ENCODE measurements around the gene RGP1. TPM values are rescaled to one million over a fixed set of nuclear protein-coding genes. Genes with fewer than 3 reads are reported as not detected.

Gene RGP1
- 13.6 and 17.5 TPM in 2 replicates for total RNA-seq

GRCh38 chr9:35748858-35749514, at the start of gene RGP1, which contains the start of gene GBA2:
RGP1 (plus strand) TSS chr9:35749287; CDS start chr9:35749756, 469 bp downstream.
GBA2 (minus strand) TSS chr9:35749228; CDS start chr9:35748704, 524 bp downstream.

GRCh38 chr9:35732185-35732799, 16.8 kb upstream of the RGP1 start, which contains the start of the genes CREB3 and TLN1:
CREB3 (plus strand) TSS chr9:35732666; CDS start chr9:35732773, 107 bp downstream.
TLN1 (minus strand) TSS chr9:35732195; CDS start chr9:35725694, 6,501 bp downstream.

DNA sequence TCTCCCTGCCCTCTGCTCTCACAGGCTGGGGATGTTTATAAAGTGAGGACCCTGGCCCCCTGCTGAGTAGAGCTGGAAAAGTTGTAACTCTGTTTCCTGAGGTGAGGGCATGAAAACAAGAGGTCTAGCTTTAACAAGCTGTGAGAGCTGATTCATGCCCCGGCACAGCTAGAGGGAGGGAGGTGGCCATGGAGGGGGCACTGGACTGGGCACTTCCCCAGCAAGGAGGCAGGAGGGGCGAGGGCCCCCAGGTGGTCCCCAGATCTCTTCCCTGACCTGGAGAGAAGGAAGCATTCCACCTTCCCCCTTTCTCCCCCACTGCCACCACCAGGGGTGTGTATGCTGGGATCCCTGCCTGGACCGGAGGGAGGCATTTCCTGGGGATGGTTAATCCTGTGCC, 5.2 kb downstream of the RGP1 start, which contains the start of gene MSMP:
TSS of gene MSMP (minus strand) at position 13 of the 400 bp plus-strand sequence. CDS start 147 bp downstream, outside the sequence.

DNA sequence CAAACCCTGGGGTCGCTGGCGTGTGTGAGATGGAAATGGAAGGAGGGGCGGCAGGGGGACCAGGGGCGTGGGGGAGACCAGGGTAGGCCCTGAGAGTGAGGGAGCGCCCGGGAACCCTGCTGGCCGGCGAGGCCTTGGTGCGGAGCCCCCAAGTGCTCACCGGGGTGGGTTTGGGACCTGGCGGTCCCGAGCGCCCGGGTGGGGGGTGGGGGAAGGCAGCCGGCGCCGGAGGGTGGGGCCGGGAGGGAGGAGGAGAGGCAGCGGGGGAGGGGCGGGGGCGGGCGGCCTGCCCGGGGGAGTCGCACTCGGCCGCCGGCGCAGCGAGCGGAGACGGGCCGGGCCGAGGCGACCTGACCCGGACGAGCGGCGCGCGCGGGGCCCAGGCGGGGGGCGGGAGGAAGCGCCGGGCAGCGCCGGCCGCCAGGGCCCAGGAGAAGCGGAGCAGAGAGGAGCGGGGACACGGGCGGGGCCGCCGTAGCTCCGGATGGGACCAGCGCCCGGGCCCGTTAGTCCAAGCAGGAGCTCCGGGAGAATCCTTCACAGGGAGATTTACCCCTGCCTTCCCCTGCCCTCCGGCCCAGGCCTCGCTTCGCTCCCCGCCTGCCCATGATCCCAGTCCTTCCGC, 42.3 kb downstream of the RGP1 start, which contains the start of gene NPR2:
TSS of gene NPR2 (plus strand) at position 295 of the 625 bp plus-strand sequence. CDS start 818 bp downstream, outside the sequence.

Other genes with a start within 250 kb of the RGP1 start
- 8.2 and 9.6 TPM in 2 replicates for gene TESK1, start 144.0 kb upstream of the RGP1 start, total RNA-seq
- 1.1 TPM in 2 replicates for gene CD72, start 130.9 kb upstream of the RGP1 start, total RNA-seq
- gene SIT1, start 98.4 kb upstream of the RGP1 start, total RNA-seq, result 0.25 and 0.53 TPM in 2 replicates
- 33,640 and 43,179 TPM in 2 replicates for gene RMRP, start 91.3 kb upstream of the RGP1 start, total RNA-seq
- gene CCDC107, start 91.0 kb upstream of the RGP1 start, total RNA-seq, result 16.1 and 19.0 TPM in 2 replicates
- 0.44 and 0.53 TPM in 2 replicates for gene ARHGEF39, start 84.1 kb upstream of the RGP1 start, total RNA-seq
- not detected in 2 replicates for gene CA9, start 75.4 kb upstream of the RGP1 start, total RNA-seq
- 805 and 904 TPM in 2 replicates for gene TPM2, start 59.4 kb upstream of the RGP1 start, total RNA-seq
- gene TLN1, start 17.1 kb upstream of the RGP1 start, total RNA-seq, result 322 and 363 TPM in 2 replicates
- 79.8 and 82.0 TPM in 2 replicates for gene CREB3, start 16.6 kb upstream of the RGP1 start, total RNA-seq
- gene GBA2, start 59 bp upstream of the RGP1 start, total RNA-seq, result 21.4 and 29.0 TPM in 2 replicates
- gene MSMP, start 5.0 kb downstream of the RGP1 start, total RNA-seq, result 0.31 and 1.6 TPM in 2 replicates
- gene NPR2, start 42.3 kb downstream of the RGP1 start, total RNA-seq, result 21.5 and 34.6 TPM in 2 replicates
- gene SPAG8, start 63.0 kb downstream of the RGP1 start, total RNA-seq, result 1.7 TPM in 2 replicates
- 38.2 and 39.0 TPM in 2 replicates for gene HINT2, start 65.8 kb downstream of the RGP1 start, total RNA-seq
- gene FAM221B, start 79.4 kb downstream of the RGP1 start, total RNA-seq, result not detected in 2 replicates
- gene TMEM8B, start 79.9 kb downstream of the RGP1 start, total RNA-seq, result 2.0 and 3.0 TPM in 2 replicates
- gene OR13J1, start 121.1 kb downstream of the RGP1 start, total RNA-seq, result not detected in 2 replicates
- 1.3 and 2.2 TPM in 2 replicates for gene HRCT1, start 156.9 kb downstream of the RGP1 start, total RNA-seq
- gene SPAAR, start 160.2 kb downstream of the RGP1 start, total RNA-seq, result 0.12 and 0.26 TPM in 2 replicates
- gene OR2S2, start 208.9 kb downstream of the RGP1 start, total RNA-seq, result not detected in 2 replicates